HEK293T (cell line): ENCODE measurements around the gene CTNNA2.

Experiments used
- ARNT ChIP-seq: fragments of 450-650 bp; IDR thresholded peaks from 2 replicates; pipeline ENCODE4 v1.6.1; 2017; ENCODE audit warnings: mild to moderate bottlenecking
- BHLHE40 ChIP-seq: fragments of 450-650 bp; IDR thresholded peaks from 2 replicates; pipeline ENCODE4 v1.6.1; 2016; ENCODE audit warnings: mild to moderate bottlenecking, moderate library complexity, borderline replicate concordance
- CTBP1 ChIP-seq: fragments of 450-650 bp; IDR thresholded peaks from 2 replicates; pipeline ENCODE4 v1.6.1; 2016; ENCODE audit warnings: borderline replicate concordance
- ELF4 ChIP-seq: fragments of 450-650 bp; IDR thresholded peaks from 2 replicates; pipeline ENCODE4 v1.6.1; 2017; ENCODE audit warnings: antibody characterized with exemption
- FOXA1 ChIP-seq: fragments of 450-650 bp; IDR thresholded peaks from 2 replicates; pipeline ENCODE4 v1.6.1; 2016; ENCODE audit warnings: mild to moderate bottlenecking
- FOXK2 ChIP-seq: fragments of 450-650 bp; IDR thresholded peaks from 2 replicates; pipeline ENCODE4 v1.6.1; 2016; ENCODE audit warnings: mild to moderate bottlenecking
- FOXM1 ChIP-seq: fragments of 450-650 bp; IDR thresholded peaks from 2 replicates; pipeline ENCODE4 v1.6.1; 2017; ENCODE audit warnings: mild to moderate bottlenecking, borderline replicate concordance
- HDGF ChIP-seq: fragments of 450-650 bp; IDR thresholded peaks from 2 replicates; pipeline ENCODE4 v1.6.1; 2017; ENCODE audit warnings: antibody characterized with exemption, borderline replicate concordance
- NFRKB ChIP-seq: fragments of 450-650 bp; IDR thresholded peaks from 2 replicates; pipeline ENCODE4 v1.6.1; 2016; ENCODE audit warnings: mild to moderate bottlenecking, moderate library complexity
- PKNOX1 ChIP-seq: fragments of 450-650 bp; IDR thresholded peaks from 2 replicates; pipeline ENCODE4 v1.6.1; 2016
- SP1 ChIP-seq: fragments of 450-650 bp; IDR thresholded peaks from 2 replicates; pipeline ENCODE4 v1.6.1; 2017
- SUZ12 ChIP-seq: fragments of 450-650 bp; IDR thresholded peaks from 2 replicates; pipeline ENCODE4 v1.6.1; 2016; ENCODE audit warnings: mild to moderate bottlenecking
- TARDBP ChIP-seq: fragments of 450-650 bp; IDR thresholded peaks from 2 replicates; pipeline ENCODE4 v1.6.1; 2016
- ZNF384 ChIP-seq: fragments of 450-650 bp; IDR thresholded peaks from 2 replicates; pipeline ENCODE4 v1.6.1; 2016

DNA sequence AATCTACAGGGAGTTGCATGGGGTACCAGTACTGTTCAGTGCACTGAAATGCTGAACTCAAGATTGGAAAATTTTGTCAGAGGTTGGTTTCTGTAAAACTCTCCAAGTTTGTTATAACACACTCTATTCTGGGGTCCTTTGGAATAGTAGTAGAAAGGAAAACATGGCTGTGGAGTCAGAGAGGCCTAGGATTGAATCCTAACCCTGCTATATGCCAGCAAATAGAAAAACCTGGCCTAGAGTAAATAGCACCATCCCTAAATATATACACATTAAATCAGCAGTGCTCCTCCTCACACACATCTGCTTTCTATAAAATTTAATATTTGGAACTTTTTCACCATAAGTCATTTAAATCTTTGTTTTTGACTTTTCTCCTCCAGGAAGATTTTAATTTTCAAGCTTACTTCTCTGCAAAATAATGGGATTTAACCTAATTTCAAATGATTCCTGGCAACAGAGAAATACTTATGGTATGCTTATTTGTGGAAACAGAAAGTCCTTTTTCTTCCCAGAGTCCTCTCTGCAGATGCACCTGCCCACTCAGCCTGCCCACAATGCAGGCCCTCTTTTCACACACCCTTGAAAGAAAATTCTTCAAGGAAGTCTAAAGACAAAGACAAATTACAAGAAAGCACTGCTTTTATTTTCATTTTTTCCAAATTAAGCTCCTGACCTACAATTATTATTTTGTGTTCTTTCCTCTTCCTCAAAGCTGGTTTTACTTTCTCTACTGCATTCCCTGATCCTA lies 989.2 kb downstream of the CTNNA2 start:
- TF ChIP-seq FOXM1, result no peak
- no peak for TF ChIP-seq FOXA1
- TF ChIP-seq SUZ12, result no peak
- TF ChIP-seq HDGF, result no peak
- no peak for TF ChIP-seq FOXK2
- TF ChIP-seq TARDBP, result no peak
- no peak for TF ChIP-seq ARNT
- TF ChIP-seq SP1, result no peak
- TF ChIP-seq CTBP1, result no peak
- no peak for TF ChIP-seq BHLHE40
- no peak for TF ChIP-seq NFRKB
- no peak for TF ChIP-seq PKNOX1
- TF ChIP-seq ELF4, result no peak
- TF ChIP-seq ZNF384, result no peak
